HG02884 (cell line): ENCODE data around the gene SIVA1.

Source experiments
- ATAC-seq: cut with Tn5 transposase; IDR thresholded peaks from one replicate; pipeline ENCODE4 v1.9.1; 2021; ENCODE audit warnings: mild to moderate bottlenecking, moderate library complexity; ENCODE audit not compliant: unreplicated experiment

Gene SIVA1, protein sequence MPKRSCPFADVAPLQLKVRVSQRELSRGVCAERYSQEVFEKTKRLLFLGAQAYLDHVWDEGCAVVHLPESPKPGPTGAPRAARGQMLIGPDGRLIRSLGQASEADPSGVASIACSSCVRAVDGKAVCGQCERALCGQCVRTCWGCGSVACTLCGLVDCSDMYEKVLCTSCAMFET

DNA sequence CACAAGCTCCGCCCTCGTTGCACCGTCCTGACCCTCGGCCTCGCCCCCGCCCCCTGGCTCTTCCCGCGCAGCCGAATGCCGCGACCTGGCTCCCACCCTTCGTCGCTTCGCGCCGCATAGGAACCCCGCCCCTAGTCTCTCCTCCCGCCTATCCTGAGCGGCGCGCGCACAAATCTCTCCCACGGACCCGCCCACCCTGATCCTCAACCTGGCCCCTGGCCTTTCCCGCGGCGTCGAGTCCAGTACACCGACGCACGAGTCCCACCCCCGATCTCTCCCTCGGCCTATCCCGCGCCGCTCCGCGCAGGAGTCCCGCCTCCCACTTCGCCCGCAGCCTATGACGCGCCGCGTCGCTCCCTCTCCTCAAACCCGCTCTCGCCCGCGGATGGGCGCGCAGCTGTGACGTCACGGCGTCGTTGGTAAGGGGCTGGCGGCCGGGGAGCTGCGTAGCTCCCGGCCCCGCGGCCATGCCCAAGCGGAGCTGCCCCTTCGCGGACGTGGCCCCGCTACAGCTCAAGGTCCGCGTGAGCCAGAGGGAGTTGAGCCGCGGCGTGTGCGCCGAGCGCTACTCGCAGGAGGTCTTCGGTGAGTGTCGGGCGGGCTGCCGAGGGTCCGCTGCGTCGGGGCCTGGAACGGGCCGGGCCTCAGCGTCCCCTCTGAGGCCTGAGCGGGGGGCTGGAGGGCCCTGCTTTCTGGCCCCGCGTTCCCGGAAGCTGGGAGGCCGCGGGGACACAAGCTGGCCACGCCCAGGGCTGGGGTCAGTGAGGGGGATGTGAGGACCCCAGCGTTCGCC lies at the start of gene SIVA1:
SIVA1 (plus strand) TSS at position 413 of the 793 bp plus-strand sequence; CDS start at position 468, 55 bp downstream.
- ATAC-seq: peak; percentile 91

DNA sequence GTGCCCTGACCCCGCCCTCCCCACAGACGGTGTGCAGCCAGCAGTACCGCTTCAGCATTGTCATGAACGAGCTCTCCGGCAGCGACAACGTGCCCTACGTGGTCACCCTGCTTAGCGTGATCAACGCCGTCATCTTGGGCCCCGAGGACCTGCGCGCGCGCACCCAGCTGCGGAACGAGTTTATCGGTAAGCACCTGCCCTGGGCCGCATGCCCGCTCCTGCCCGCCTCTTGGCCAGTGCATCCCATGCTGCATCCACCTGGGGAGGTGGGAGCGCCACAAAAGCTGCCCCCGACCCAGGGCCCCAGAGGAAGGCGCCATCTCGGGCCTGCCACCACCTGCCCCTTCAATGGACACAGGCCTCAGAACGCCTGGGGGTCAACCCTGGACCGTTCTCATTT lies 49.7 kb upstream of the SIVA1 start:
- ATAC-seq: no peak

DNA sequence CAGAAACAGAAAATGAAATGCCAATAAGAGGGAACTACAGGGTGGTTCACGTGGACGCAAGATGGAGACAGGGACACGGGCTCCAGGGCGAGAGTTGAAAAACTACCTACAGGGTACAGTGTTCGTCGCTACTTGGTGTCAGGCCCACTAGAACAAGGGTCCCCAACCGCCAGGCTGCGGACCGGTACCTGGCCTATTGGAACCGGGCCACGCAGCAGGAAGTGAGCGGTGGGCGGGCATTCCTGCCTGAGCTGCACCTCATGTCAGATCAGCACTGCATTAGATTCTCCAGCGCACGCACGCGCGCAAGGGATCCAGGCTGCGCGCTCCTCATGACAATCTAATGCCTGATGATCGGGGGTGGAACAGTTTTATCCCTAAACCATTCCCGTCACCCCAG lies 48.7 kb upstream of the SIVA1 start:
- ATAC-seq: no peak

DNA sequence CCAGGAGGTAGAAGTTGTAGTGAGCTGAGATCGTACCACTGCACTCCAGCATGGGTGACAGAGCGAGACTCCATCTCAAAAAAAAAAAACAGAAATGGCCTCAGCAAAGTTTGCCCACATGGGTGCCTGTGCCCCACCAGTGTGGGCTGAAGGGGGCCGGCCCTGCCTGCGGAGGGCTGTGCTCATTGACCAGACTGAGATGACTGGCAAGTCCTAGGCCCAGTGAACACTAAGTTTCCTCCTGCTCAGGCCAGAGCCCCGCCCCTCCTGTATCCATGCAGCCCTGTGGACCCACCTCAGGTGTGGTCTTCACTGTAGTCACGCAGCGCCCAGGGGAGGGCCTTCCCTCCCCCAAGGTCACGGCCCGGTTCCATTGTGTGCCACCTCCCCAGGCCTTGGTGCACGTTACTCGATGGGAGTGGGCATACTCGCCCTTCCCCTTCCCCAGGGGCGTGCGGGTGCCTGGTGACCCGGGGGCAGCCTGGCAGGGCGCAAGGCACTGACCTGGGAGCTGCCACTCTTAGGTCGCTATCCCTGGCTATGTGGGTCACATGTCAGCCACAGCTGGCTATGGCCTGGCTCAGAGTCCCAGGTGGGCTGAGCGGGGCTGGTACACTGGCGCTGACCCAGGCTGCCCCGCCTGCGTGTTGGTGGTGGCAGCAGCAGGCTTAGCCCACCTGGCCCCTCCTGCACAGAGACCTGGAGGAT lies 47.5 kb upstream of the SIVA1 start:
- no peak for ATAC-seq

DNA sequence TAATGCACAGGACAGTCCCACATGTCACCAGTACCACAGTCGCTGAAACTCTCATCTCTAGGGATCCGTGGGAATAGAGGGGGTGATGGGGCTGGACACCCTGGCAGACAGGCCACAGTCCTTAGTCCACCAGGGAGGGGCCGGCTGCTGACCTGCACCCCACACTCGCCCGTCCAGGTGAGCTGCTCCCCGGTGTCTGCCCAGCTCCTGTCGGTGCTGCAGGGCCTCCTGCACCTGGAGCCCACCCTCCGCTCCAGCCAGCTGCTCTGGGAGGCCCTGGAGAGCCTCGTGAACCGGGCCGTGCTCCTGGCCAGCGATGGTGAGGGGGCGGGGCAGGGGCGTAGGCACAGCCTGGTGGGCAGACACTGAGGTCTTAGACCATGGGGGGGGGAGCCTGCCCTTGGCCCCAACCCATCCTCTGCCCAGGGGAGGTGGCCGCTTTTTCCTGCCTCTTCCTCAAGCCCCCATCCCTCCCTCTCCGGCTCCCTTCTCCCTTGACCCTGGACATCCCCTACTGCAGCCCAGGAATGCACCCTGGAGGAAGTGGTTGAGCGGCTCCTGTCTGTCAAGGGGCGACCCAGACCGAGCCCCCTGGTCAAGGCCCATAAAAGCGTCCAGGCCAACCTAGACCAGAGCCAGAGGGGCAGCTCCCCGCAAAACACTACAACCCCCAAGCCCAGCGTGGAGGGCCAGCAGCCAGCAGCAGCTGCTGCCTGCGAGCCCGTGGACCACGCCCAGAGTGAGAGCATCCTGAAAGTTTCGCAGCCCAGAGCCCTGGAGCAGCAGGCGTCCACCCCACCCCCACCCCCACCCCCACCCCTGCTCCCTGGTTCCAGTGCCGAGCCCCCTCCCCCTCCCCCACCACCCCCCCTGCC lies 46.0 kb upstream of the SIVA1 start:
- ATAC-seq: no peak

DNA sequence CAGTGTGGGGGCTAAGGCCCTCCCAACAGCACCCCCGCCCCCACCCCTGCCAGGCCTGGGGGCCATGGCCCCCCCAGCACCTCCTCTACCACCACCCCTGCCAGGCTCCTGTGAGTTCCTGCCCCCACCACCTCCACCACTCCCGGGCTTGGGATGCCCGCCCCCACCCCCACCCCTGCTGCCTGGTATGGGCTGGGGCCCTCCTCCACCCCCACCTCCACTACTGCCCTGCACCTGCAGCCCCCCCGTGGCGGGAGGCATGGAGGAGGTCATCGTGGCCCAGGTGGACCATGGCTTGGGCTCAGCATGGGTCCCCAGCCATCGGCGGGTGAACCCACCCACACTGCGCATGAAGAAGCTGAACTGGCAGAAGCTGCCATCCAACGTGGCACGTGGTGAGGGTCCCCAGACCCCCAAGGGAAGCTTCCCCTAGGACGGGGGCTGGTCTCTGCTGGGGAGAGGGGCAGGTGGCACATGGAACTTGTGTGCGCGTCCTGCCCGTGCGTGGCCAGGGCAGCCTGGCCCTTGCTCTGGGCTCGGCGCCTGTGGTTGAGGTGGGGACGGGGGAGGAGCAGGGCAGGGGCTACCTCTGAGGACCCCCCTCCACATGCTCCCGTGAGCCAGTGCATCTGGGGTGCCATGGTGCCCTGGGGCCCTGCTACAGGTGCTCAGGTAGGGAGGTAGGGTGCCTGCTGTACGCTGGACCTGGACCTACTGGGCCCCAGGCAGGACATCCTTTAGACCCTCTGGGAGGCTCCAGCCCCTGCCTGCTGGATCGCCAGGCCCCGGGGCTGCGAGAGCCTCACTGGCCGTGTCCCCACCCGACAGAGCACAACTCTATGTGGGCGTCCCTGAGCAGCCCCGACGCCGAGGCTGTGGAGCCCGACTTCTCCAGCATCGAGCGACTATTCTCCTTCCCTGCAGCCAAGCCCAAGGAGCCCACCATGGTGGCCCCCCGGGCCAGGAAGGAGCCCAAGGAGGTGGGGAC lies 45.0 kb upstream of the SIVA1 start:
- ATAC-seq: no peak

DNA sequence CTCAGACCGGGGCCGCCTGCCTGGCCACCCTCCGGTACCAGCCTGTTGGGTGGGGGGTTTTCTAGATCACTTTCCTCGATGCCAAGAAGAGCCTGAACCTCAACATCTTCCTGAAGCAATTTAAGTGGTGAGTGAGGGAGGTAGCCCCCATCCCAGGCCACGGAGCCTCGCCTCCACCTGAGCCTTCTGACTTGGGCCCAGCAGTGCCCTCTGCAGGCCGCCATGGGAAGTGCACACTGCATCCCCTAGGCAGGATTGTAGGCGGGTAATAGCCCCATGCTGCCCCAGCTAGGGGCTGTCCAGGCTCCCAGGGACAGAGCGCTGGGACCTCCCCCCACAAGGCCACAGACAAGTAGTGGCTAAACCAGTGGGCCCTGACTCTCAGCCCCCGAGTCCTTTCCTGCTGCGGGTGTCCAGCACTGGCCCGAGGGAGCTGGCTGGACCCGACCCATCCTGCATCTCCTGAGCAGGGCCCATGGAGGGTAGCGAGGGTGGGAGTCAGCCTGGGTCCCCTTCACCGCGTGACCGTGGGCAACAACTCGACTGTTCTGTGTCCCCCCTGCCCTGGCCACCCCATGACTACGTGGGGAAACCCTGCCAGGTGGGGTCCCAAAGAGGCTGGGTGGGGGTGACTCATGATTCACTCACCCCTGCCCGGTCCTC lies 44.2 kb upstream of the SIVA1 start:
- ATAC-seq: no peak

DNA sequence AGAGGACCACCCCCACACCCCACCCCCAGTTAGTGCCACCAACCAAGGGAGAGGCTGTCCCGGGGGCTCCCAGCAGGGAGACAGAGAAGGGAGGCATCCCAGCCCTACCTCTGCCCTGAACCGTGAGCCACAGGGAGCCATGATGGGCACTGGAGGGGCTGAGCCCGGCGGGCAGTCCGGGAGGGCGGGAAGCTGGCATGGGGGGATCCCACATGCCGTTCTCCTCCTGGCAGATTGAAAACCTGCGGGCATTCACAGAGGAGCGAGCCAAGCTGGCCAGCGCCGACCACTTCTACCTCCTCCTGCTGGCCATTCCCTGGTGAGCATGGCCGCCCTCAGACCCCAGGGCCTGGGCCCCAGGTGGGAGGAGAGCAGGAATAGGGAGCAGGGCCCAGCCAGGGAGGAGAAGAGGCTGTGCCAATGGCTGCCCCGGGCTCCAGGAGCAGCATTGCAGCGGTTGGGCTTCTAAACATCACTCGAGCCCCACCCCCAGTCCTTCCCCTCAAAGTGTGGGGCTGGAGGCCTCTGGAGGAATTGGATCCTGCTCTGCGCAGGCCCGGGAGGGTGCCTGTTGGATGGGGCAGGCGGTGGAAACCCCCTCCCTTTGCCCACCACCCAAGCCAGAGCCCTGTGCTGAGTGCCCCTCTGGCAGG lies 43.4 kb upstream of the SIVA1 start:
- no peak for ATAC-seq

DNA sequence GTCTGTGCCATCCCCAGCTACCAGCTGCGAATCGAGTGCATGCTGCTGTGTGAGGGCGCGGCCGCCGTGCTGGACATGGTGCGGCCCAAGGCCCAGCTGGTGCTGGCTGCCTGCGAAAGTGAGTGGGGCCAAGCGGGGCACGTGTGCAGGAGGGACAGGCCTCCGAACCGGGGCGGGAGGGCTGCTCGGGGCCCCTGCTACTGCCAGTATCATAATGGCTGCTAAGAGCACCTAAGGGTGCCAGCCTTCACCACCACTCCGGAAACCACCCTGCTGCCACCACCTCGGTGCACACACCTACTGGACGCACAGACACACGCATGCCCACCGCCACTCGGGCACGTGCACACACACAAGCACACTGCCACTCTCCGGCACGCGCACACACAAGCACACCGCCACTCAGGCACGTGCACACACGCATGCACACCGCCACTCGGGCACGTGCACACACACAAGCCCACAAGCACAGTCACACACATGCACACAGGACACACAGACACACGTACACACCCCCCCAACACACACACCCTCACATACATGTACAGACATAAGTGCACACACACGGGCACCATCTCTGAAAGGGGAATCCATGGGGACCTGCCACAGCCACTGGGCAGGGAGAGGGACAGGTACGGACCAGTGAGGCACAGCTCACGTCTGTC lies 42.7 kb upstream of the SIVA1 start:
- ATAC-seq: no peak

DNA sequence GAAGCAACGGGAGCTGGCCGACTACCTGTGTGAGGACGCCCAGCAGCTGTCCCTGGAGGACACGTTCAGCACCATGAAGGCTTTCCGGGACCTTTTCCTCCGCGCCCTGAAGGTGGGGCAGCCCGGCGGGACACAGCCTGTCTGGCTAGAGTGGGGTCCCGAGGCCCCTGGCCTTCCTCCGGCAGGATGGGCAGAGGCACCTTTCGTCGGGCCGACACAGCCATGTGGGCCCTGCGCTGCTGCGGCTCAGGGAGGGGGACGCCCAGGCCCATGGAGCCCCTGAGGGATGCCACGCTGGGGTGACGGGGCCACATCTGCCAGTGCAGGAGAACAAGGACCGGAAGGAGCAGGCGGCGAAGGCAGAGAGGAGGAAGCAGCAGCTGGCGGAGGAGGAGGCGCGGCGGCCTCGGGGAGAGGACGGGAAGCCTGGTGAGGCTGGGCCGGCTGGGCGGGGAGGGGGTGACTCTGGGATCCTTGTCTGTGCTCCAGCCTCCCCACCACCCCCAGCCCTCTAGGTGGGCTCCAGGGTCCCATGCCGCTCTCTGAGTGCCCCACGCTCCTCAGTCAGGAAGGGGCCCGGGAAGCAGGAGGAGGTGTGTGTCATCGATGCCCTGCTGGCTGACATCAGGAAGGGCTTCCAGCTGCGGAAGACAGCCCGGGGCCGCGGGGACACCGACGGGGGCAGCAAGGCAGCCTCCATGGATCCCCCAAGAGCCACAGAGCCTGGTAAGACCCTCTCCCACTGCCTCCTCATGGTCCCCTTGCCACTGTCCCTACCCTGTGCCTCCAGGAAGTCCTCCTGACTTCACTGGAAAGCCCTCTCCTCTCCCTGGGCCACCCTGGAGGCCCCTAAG lies 39.8 kb upstream of the SIVA1 start:
- no peak for ATAC-seq

DNA sequence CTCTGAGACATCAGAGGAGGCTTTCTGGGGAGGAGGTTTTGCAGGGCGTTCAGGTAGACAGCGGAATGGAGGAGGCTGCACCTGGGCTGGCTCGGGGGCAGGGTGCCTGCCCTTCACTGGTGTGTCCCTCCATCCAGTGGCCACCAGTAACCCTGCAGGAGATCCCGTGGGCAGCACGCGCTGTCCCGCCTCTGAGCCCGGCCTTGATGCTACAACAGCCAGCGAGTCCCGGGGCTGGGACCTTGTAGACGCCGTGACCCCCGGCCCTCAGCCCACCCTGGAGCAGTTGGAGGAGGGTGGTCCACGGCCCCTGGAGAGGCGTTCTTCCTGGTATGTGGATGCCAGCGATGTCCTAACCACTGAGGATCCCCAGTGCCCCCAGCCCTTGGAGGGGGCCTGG lies 38.9 kb upstream of the SIVA1 start:
- no peak for ATAC-seq

DNA sequence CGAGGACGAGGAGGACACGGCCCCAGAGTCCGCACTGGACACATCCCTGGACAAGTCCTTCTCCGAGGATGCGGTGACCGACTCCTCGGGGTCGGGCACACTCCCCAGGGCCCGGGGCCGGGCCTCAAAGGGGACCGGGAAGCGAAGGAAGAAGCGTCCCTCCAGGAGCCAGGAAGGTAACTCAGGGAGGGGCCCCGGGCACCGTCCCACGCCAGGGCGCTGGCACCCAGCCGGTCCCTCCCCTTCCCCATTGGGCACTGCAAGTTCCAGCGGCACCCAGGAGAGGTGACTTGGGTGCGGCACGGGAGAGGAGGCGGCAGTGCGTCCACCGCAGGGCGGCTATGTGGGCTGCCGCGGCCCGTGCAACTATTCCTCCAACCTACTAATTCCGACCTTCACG lies 38.3 kb upstream of the SIVA1 start:
- ATAC-seq: no peak

DNA sequence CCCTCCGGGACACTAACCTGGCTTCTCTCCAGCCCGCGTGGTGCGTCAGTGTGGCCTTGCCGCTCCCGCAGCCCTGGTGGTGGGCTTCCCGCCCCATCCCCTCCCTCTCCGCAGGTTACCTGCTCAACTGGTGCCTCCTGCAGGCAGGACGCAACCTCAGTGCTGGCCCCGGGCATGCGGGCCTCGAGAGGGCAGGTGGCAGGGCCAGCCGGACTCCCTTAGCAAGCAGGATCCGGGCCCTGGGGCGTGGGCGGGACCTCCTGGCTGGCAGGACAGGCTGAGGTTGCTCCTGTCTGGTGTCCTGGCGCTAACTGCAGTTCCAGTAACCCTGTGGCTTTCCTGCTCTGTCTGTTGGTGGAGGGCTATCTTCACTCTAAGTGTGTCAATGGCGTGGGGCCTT lies 37.5 kb upstream of the SIVA1 start:
- ATAC-seq: no peak

DNA sequence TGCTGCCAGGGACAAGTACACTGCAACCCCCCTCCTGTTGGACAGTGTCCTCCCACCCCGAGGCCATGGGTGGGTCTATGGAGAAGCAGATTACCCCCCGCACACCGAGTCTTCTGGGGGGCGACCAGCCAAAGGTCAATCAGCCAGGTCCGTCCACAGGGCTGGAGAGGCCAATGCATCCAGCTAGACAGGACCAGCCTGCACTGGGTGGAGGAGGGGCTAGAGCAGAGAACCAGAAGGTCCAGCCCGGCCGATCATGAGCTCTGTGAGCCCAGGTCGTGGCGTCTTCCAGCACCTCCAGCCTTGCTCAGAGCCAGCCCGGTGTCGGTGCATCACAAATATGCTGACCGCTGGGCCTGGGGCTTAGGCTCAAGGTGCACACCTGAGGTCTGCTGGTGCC lies 37.1 kb upstream of the SIVA1 start:
- no peak for ATAC-seq

DNA sequence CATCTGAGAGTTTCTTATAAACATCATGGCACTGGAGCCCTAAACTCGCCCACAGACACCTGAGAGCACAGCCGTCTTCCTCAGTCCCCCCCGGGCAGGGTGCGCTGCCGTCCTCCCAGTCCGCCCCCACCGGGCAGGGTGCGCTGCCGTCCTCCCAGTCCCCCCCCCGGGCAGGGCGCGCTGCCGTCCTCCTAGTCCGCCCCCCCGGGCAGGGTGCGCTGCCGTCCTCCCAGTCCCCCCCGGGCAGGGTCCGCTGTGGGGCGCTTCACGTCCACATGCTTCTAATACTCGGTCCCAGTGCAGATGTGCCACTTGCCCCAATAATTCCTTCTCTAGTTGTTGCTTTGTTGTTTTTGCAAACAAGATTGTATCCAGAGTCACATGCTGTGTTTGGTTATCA lies 35.8 kb upstream of the SIVA1 start:
- no peak for ATAC-seq

DNA sequence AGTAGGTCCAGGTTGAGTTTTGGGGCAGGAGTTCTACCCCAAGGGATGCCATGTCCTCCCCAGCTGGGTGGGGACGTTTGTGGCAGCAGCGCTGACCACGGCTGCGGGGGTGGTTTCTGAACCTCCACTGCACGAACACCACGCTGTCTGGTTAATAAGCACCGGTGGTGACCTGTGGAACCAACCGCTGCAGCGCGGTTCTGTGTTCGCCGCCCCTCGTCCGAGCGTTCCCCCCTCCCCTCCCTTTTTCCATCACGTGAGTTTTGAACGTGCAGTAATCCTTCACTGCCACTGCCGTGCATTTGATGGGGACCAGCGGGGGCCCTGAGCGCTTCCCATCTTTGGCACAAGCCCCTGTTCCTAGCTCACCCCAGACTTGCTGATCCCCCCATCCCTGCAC lies 35.3 kb upstream of the SIVA1 start:
- no peak for ATAC-seq

DNA sequence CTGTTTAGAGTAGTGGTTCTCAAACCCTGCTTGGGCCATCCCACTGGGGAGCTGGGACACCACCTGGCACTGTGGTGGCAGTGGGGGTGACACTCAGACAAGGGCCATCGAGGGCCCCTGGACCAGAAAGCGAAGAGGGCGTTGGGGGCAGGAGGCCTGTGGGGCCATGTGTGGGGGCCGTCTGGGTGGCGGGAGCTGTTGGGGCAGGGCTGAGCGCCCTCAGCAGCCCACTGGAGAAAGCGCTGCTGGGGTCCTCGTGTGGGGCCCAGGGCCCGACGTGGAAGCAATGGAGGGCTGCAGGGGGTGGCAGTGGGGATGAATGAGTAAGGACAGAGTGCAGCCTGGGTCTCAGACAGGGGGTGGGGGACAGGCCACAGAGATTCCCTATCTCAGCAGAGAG lies 34.8 kb upstream of the SIVA1 start:
- no peak for ATAC-seq
